Left renal cortex interstitium (tissue), 4 donors: Measurements from ENCODE around the gene C12orf56. TPM values are rescaled to one million over a fixed set of nuclear protein-coding genes. Genes with fewer than 3 reads are reported as not detected.
"Not testable (repeated sequence)": the region's sequence is repeated elsewhere in the genome, so short reads cannot be mapped to it uniquely, and the experiment has no call there.

ENCODE experiments used
- DNase-seq, 4 donors: peaks; one replicate each; pipeline ENCODE4 v3.0.0-alpha.2; 2013; ENCODE audit warnings: low read depth in 4 of 4, low spot score in 2 of 4, missing footprints in 1 of 4
- polyA plus RNA-seq, 4 donors: library from polyadenylated mRNA; unstranded; fragments of 120-200 nt; gene quantifications; one replicate each; pipeline ENCODE4 v1.2.1, GENCODE V29; 2013; ENCODE audit not compliant: insufficient read length in 4 of 4

C12orf56 gene
- polyA plus RNA-seq, 4 donors, result 0.73 to 2.2 (median 1.2) TPM

GRCh38 chr12:64319540-64320225 lies 70.9 kb downstream of the C12orf56 start:
- not testable (repeated sequence) for DNase-seq

GRCh38 chr12:64318605-64319004 lies 72.0 kb downstream of the C12orf56 start:
- DNase-seq, result no peak

- no peak for DNase-seq
These were observed 78.7 kb downstream of the C12orf56 start for GRCh38 chr12:64311877-64312276.

- no peak for DNase-seq
These were observed 86.0 kb downstream of the C12orf56 start for GRCh38 chr12:64304571-64304970.

- DNase-seq, result no peak
These were observed 90.9 kb downstream of the C12orf56 start for GRCh38 chr12:64299628-64300027.

GRCh38 chr12:64296301-64296700 lies 94.3 kb downstream of the C12orf56 start:
- DNase-seq, result no peak

- no peak for DNase-seq
These were observed 96.7 kb downstream of the C12orf56 start for GRCh38 chr12:64293654-64294364.

GRCh38 chr12:64293174-64293573 lies 97.4 kb downstream of the C12orf56 start:
- not testable (repeated sequence) for DNase-seq

GRCh38 chr12:64286521-64286920 lies 104.0 kb downstream of the C12orf56 start:
- no peak for DNase-seq

GRCh38 chr12:64284256-64284655 lies 106.3 kb downstream of the C12orf56 start:
- DNase-seq, result no peak

- DNase-seq, result no peak
These were observed 112.1 kb downstream of the C12orf56 start for GRCh38 chr12:64278421-64278820.

- DNase-seq, result no peak
These were observed 116.8 kb downstream of the C12orf56 start for GRCh38 chr12:64273527-64274403.

GRCh38 chr12:64270411-64270810 lies 120.1 kb downstream of the C12orf56 start:
- DNase-seq, result no peak

- DNase-seq, result no peak
These were observed 121.4 kb downstream of the C12orf56 start for GRCh38 chr12:64269161-64269560.

- DNase-seq, result no peak
These were observed 122.1 kb downstream of the C12orf56 start for GRCh38 chr12:64268409-64268808.

GRCh38 chr12:64265839-64266238 lies 124.7 kb downstream of the C12orf56 start:
- DNase-seq, result no peak

GRCh38 chr12:64261813-64262212 lies 128.7 kb downstream of the C12orf56 start:
- DNase-seq, result no peak

- no peak for DNase-seq
These were observed 132.0 kb downstream of the C12orf56 start for GRCh38 chr12:64258576-64258975.

- peak; percentile 29 to 68 (median 36) for DNase-seq
These were observed 134.3 kb downstream of the C12orf56 start for GRCh38 chr12:64256166-64256800.

- DNase-seq, result no peak
These were observed 135.3 kb downstream of the C12orf56 start for GRCh38 chr12:64255249-64255648.

- DNase-seq, result no peak
These were observed 137.2 kb downstream of the C12orf56 start for GRCh38 chr12:64253356-64253755.
